Loucy (cell line): ENCODE measurements around the gene AGMAT.
"Not testable (repeated sequence)": the region's sequence is repeated elsewhere in the genome, so short reads cannot be mapped to it uniquely, and the experiment has no call there.

ENCODE experiments used
- H2AFZ ChIP-seq: fragments of 200-600 bp; sonication (generic); 2 replicates; pipeline ENCODE4 v1.6.0; 2016; ENCODE audit warnings: antibody characterized with exemption, mild to moderate bottlenecking, low read length, moderate library complexity
- H3F3A ChIP-seq: fragments of 200-600 bp; 2 replicates; pipeline ENCODE4 v1.6.0; 2016; ENCODE audit warnings: antibody characterized with exemption, low read depth, mild to moderate bottlenecking
- H3K27me3 ChIP-seq: fragments of 200-600 bp; sonication (generic); 2 replicates; pipeline ENCODE4 v1.6.1; 2014; ENCODE audit warnings: low read length, mild to moderate bottlenecking; ENCODE audit not compliant: insufficient read depth, poor library complexity, severe bottlenecking
- H3K36me3 ChIP-seq: fragments of 200-600 bp; sonication (generic); 2 replicates; pipeline ENCODE4 v1.6.1; 2016; ENCODE audit warnings: low read length; ENCODE audit not compliant: insufficient read depth
- H3K4me1 ChIP-seq: fragments of 200-600 bp; sonication (generic); 2 replicates; pipeline ENCODE4 v1.5.1; 2014; ENCODE audit warnings: low read length, mild to moderate bottlenecking; ENCODE audit not compliant: insufficient read depth, poor library complexity, severe bottlenecking
- H3K4me2 ChIP-seq: fragments of 200-600 bp; sonication (generic); 2 replicates; pipeline ENCODE4 v1.6.0; 2014; ENCODE audit warnings: antibody characterized with exemption, low read length, low read depth, mild to moderate bottlenecking; ENCODE audit not compliant: poor library complexity, severe bottlenecking
- H3K4me3 ChIP-seq: fragments of 200-600 bp; sonication (generic); 2 replicates; pipeline ENCODE4 v1.5.1; 2014; ENCODE audit warnings: low read length, mild to moderate bottlenecking, mixed read lengths; ENCODE audit not compliant: poor library complexity, severe bottlenecking
- H3K79me2 ChIP-seq: fragments of 200-600 bp; sonication (generic); 2 replicates; pipeline ENCODE4 v1.6.1; 2014; ENCODE audit warnings: low read length; ENCODE audit not compliant: insufficient read depth
- H3K9ac ChIP-seq: fragments of 200-600 bp; sonication (generic); 2 replicates; pipeline ENCODE4 v1.6.0; 2014; ENCODE audit warnings: mild to moderate bottlenecking, low read depth, low read length, moderate library complexity; ENCODE audit not compliant: poor library complexity, severe bottlenecking
- H3K9me2 ChIP-seq: fragments of 200-600 bp; sonication (generic); replicated peaks from 2 replicates; pipeline ENCODE4 v1.6.1; 2016; ENCODE audit warnings: low read depth, low read length, mixed read lengths
- H3K9me3 ChIP-seq: fragments of 200-600 bp; sonication (generic); 2 replicates; pipeline ENCODE4 v1.6.1; 2014; ENCODE audit warnings: mild to moderate bottlenecking, antibody characterized with exemption, low read length, low read depth; ENCODE audit not compliant: insufficient read depth
- H4K20me1 ChIP-seq: fragments of 200-600 bp; sonication (generic); 2 replicates; pipeline ENCODE4 v1.6.0; 2014; ENCODE audit warnings: antibody characterized with exemption, low read length, mild to moderate bottlenecking; ENCODE audit not compliant: insufficient read depth, poor library complexity, severe bottlenecking
- EZH2phosphoT487 ChIP-seq: fragments of 200-600 bp; IDR thresholded peaks from 2 replicates; pipeline ENCODE4 v1.6.1; 2018; ENCODE audit warnings: antibody characterized with exemption, mild to moderate bottlenecking, moderate library complexity, borderline replicate concordance
- TF ChIP-seq, protein P1 (sequence below): fragments of 200-600 bp; sonication (generic); conservative IDR thresholded peaks from 2 replicates; pipeline ENCODE4 v1.5.1; 2014; ENCODE audit warnings: mild to moderate bottlenecking, antibody characterized with exemption, low read length

Gene AGMAT

DNA sequence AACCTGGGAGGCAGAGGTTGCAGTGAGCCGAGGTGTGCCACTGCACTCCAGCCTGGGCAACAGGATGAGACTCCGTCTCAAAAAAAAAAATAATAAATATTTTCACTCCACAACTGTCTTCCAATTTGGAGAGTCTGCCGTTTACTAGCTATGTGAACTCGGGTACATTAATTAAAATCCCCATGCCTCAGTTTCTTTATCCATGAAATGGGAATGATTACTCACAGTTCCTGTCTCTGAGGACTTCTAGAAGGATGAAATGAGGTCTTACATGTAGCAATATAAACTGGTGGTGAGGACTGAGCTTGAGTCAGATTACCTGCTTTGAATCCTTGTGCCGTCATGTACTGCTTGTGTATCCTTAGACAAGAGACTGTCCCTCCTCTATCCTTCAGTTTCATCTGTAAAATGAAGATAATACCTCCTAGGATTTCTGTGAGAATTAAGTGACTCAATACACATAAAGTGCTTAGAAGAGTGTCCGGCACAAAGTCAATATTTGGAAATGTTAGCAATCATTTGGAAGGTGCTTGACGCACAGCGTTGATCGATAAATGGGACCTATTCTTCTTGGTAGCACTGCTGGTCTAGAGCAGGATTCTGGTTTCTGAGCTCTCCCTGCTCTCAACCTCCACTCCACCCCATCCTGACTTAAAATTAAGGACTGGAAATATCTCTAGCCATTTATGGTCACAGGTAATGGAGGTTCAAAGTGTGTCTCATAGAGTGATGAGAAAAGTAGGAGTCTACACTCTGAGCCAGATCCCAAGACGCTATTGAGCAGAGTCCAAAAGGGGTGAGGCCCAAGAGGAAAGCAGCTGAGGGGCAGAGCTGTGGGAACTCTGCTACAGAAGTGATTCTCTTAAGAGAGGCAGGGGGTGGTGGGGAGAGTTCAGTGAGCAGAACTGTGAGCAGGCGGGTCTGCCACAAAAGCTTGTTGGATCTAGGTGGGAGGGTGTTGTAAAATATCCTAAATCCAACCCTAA lies 20.8 kb upstream of the AGMAT start:
- Histone ChIP-seq H3F3A (no peaks in the 10 kb centered on the region), H3K9me3 (no peaks in the 10 kb centered on the region), H3K27me3 (no peaks in the 10 kb centered on the region), H3K4me3 (no peak overlapping the region), H3K36me3 (no peaks in the 10 kb centered on the region), H3K9ac (no peak overlapping the region), H3K4me2 (no peak overlapping the region), H4K20me1 (no peaks in the 10 kb centered on the region), H3K79me2 (no peaks in the 10 kb centered on the region), H3K9me2 (no peaks in the 10 kb centered on the region), H3K4me1 (no peaks in the 10 kb centered on the region), H2AFZ (no peak overlapping the region)
- no peak for TF ChIP-seq EZH2phosphoT487
- TF ChIP-seq, protein P1, sequence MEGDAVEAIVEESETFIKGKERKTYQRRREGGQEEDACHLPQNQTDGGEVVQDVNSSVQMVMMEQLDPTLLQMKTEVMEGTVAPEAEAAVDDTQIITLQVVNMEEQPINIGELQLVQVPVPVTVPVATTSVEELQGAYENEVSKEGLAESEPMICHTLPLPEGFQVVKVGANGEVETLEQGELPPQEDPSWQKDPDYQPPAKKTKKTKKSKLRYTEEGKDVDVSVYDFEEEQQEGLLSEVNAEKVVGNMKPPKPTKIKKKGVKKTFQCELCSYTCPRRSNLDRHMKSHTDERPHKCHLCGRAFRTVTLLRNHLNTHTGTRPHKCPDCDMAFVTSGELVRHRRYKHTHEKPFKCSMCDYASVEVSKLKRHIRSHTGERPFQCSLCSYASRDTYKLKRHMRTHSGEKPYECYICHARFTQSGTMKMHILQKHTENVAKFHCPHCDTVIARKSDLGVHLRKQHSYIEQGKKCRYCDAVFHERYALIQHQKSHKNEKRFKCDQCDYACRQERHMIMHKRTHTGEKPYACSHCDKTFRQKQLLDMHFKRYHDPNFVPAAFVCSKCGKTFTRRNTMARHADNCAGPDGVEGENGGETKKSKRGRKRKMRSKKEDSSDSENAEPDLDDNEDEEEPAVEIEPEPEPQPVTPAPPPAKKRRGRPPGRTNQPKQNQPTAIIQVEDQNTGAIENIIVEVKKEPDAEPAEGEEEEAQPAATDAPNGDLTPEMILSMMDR, result no peak

- not testable (repeated sequence) for H3K79me2 ChIP-seq, H3K4me2 ChIP-seq, H3F3A ChIP-seq, H3K4me3 ChIP-seq, H3K27me3 ChIP-seq, H3K9me3 ChIP-seq, H3K4me1 ChIP-seq, H3K36me3 ChIP-seq, H3K9me2 ChIP-seq, H3K9ac ChIP-seq, H4K20me1 ChIP-seq, H2AFZ ChIP-seq
Observed at GRCh38 chr1:15604400-15604799, 19.5 kb upstream of the AGMAT start.

- H3K27me3 ChIP-seq, H3K9ac ChIP-seq, H4K20me1 ChIP-seq, H3K9me2 ChIP-seq, H3K9me3 ChIP-seq, H3K79me2 ChIP-seq, H3K4me2 ChIP-seq, H2AFZ ChIP-seq, H3K4me1 ChIP-seq, H3K36me3 ChIP-seq, H3F3A ChIP-seq, H3K4me3 ChIP-seq: not testable (repeated sequence)
Observed at GRCh38 chr1:15603966-15604282, 19.1 kb upstream of the AGMAT start.

GRCh38 chr1:15603050-15603965 lies 18.5 kb upstream of the AGMAT start:
- no peak overlapping the region for H2AFZ ChIP-seq
- H3F3A ChIP-seq, result no peaks in the 10 kb centered on the region
- no peaks in the 10 kb centered on the region for H3K9me2 ChIP-seq
- H3K4me2 ChIP-seq, result no peak overlapping the region
- H3K4me1 ChIP-seq, result no peaks in the 10 kb centered on the region
- H3K27me3 ChIP-seq, result no peaks in the 10 kb centered on the region
- no peak overlapping the region for H3K9ac ChIP-seq
- no peak for TF ChIP-seq EZH2phosphoT487
- TF ChIP-seq, protein P1, result no peak
- H3K79me2 ChIP-seq, result no peaks in the 10 kb centered on the region
- no peak overlapping the region for H3K4me3 ChIP-seq
- H4K20me1 ChIP-seq, result no peaks in the 10 kb centered on the region
- no peaks in the 10 kb centered on the region for H3K36me3 ChIP-seq
- H3K9me3 ChIP-seq, result no peaks in the 10 kb centered on the region
